Stimulated activated CD4-positive, alpha-beta T cell treated with anti-CD3 and anti-CD28 coated beads, Interleukin-2, amount 100 ng/mL, for 24 hours (primary cell): Measurements from ENCODE around the gene HAPLN1.

ENCODE experiments used
- DNase-seq, 2 donors: peaks; one replicate each; pipeline ENCODE4 v3.0.0-alpha.2; 2020

Gene HAPLN1

DNA sequence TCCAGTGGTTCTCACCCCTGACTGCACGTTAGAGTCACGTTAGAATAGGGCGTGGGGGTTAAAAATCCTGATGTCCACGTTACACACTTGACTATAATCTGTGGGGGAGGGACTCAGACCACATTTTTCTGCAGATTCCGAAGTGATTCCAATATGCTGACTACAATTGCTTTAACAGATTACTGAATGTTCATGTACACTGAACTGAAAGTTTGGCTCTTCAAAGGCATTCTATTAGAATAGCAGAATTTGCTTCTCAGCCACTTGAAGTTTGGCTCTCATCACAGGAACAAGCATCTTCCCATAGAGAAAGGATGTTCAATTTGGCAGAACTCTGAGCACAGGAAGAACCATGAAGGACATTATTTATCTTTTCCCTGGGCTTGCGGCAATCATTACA lies 84.5 kb downstream of the HAPLN1 start:
- DNase-seq = no peak

DNA sequence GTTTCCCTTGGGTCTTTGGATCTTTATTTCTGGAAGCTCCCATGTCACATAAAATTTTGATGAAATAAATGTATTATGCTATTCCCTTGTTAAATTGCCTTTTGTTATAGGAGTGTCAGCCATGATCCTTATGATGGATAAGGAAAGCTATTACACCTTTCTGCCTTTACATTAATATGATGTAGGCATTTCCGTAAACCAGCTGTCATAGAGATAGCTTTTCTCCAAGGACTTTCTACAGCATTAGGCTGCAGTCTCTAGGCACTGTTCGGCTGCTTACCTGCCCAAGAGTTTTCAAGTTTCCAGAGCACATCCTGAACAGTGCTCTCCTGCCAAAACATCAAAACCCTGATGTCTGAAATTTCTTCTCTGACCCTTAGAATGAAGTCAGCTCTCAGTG lies 87.4 kb downstream of the HAPLN1 start:
- DNase-seq = no peak

DNA sequence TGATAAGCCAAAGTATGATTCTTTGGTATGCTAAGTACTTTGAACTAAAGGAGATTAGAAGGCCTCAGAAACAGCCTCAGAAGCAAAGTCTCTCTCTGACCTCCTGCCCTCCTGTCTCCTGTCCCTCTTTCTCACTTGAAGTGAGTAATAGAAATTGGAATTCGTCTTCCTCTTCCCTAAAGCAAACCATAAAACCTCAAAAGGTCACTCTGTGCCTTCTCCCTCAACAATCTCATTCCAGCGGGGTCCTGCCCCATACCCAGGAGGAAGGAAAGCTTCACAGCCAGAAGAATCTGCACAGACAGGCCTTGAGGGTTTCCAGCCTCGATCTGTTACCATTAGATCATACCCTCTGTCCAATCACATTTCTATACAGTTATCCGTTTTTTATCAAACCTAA lies 87.8 kb downstream of the HAPLN1 start:
- DNase-seq = no peak

DNA sequence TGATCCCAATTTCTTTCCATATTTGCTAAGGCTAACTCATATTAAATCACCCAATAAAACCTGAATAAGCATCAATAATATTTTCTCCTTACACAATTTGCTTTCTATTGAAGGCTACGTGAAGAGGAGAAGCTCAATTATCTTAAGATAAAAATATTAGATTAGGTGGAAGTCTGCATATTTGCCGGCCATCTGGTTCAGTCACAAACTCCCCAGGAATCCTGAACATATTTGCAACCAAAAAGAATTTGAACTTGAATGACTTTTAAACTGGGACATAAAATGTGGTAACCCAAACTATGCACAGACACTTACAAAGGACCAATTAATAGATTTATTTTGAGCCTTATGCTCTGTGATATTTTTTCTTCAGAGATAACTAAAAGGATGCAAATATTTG lies 92.3 kb downstream of the HAPLN1 start:
- no peak for DNase-seq

DNA sequence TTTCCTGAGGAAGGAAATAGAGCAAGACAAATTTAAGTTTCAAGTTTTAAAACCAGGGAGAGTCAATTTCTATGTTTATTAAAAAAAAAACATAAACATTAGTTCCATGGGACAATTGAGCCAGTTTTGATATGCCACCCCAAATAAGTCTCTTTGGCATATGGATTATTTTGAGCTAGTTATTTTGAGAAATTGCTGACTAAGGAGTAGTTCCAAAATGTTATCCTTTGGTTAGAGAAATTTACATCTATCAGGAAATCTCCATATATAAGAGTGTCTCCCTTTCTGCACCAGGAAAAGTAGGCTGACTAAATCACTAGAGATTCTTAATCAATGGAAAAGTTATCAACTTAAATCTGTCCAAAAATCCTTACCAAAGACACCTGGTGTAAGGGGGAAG lies 105.8 kb downstream of the HAPLN1 start:
- DNase-seq = no peak

DNA sequence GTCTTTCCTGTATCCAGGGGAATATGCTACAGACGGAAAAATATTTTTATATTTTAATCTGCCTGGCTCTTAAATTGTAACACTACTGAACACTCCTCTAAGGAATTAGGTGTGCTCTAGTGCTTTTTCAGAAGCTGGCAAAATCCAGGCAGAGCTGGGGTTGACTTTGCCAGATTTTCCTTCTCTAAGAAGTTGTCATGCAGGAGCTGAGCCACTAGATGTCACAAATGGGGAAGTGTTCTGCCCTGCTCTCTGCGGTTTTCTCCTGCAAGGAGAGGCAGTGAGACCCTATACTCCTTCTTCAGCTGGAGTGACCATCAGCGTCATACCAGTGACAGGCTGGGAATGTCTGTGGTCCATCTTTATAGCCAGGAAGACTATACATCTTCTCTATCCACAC lies 112.5 kb downstream of the HAPLN1 start:
- DNase-seq = no peak

DNA sequence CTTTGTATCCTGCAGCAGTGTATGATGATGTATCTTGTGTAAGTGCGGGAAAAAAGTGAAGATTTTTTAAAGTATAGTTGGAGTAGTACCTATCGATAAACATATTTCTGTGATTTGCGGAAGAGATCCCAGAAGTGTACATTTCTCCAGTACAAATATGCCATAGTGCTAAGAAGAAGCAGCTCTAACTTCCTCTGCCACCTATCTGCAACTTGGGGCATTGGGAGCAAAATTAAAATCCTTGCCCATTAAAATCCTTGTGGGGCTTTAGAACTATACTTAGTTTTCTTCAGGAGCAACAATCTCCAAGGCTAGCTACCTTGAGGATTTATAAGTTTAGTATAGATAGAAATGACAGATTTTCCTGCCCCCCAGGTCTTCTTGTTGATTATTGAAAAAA lies 125.4 kb downstream of the HAPLN1 start:
- no peak for DNase-seq

DNA sequence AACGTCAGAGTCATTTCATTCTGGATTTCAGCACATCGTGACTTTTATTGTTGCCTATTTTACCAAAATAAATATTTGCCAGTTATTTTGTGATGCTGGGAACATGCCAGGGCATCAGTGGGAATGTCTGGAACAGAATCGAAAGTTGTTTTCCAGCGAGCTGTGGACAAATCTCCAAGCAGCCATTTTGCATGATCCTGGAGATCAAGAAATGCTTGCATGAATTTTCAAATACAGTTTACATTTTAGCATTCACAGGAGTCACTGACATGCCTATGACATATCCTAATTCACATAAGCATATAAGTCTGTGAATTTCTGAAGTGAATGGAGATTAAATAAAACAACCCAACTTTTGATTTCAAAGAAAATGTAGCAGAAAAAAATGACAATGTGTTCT lies 129.7 kb downstream of the HAPLN1 start:
- no peak for DNase-seq

DNA sequence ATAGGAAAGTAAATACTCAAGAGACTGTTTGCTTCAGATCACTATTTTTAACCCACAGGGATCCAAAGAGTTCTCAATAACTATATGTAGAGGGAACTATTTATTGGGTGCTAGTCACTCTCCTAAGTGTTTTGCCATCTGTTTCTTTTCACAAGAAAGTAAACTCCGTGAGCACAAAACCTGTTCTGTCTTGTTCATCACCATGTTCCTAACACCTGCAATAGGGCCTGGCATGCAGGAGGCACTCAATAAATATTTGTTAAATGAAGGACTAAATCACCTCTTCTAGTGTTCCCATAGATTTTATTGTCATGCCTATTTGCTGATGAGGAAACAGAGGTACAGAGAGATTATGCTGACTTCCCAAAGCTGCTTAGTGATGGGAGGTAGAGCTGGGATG lies 130.9 kb downstream of the HAPLN1 start:
- DNase-seq = no peak
